Astrocyte of the hippocampus (primary cell): Measurements from ENCODE around the gene IL17RD.

ENCODE experiments used
- DNase-seq: peaks from one replicate; pipeline ENCODE4 v3.0.0; 2011; ENCODE audit warnings: low read depth, low spot score

IL17RD gene

DNA sequence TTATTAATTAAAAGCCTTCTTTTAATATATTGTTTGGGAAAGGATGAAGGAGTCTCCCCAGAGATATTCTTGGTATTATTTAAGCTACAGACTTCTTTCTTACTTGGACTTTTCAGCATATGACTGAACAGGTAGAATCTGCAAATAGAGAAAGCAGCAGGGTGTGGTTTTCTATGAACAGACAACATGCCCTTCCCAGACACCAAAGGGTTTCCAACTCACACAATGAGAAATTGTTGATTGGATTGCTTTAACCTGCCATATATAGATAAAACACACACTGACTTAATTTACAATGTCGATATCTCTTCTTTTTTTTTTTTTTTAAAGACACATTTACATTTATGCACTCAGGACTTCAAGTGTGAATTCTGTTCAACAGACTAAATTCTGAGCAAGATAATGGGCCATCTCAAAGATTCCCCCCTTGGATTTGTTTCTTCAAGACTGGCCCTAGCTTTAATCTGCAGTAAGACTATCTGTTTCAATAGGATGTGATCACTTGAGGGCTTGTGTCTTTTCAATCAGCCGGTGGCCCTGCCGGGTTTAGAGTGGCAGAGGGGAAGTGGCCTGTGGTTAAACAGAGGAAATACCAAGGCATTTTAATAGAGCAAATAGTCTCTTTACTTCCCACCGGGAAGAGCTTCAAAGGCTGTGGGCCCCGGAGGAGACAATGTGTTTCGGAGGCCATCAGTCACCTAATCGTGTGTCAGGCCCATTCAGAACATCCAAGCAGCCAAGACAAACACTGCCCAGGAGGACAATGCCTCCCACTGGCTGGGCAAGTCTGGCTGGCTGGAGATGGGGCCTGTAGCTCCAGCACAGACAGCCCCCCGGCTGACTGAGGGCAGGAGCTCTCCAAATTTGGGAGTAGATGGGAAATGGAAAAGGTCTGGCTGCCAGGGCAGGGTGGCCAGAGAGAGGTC, 6.1 kb downstream of the IL17RD start:
- DNase-seq, result peak; percentile 61

DNA sequence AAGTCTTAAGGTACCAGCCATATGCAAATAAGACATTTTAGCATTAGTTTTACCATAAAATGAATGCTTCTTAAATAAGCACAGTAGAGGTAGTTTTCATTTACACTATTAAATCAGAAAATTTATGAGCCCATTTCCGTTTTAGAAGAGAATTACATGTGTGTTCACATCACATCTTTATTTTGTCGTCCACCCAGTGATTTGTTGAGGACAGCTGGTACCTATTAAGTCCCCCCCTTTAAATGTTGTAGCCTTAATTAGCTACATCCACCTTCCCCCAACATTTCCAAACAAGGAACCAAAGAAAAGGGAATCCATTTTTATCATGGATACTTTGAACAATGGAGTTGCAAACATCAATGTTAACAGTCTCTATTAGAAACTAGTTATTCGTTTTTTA, 6.8 kb downstream of the IL17RD start:
- no peak for DNase-seq

DNA sequence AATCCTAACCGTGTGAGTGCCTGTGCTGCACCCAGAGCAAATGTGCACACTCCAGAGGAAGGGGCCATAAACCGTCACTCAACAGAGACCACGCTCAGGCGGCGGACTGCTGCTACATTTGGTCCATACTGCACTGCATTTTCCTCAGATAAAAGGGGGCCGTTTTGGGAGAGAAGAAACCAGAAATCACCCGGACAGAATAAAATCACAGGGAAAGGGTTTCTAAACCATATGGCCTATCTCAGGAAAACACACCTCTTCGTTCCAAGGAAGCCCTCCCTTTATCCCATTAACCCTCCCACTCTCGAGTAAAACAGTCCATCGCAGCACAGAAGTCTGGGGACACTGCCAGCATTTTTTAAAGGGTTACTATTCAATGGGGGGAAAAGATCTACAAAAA, 7.6 kb downstream of the IL17RD start:
- DNase-seq, result peak; percentile 55

DNA sequence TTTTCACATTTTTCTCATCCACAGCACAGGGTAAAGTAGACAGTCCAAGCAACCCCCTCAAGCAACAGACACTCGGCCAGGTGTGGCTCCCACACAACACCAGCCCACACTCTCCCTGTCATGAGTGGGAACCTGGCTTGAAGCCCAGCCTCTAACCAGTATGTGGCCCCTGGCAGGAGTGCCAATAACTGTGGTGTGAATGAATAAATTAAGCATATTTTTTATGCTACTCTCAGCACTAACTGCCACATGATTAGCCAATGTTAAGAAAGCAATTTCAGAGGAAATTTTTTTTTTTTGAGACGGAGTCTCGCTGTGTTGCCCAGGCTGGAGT, 9.9 kb downstream of the IL17RD start:
- DNase-seq, result no peak

DNA sequence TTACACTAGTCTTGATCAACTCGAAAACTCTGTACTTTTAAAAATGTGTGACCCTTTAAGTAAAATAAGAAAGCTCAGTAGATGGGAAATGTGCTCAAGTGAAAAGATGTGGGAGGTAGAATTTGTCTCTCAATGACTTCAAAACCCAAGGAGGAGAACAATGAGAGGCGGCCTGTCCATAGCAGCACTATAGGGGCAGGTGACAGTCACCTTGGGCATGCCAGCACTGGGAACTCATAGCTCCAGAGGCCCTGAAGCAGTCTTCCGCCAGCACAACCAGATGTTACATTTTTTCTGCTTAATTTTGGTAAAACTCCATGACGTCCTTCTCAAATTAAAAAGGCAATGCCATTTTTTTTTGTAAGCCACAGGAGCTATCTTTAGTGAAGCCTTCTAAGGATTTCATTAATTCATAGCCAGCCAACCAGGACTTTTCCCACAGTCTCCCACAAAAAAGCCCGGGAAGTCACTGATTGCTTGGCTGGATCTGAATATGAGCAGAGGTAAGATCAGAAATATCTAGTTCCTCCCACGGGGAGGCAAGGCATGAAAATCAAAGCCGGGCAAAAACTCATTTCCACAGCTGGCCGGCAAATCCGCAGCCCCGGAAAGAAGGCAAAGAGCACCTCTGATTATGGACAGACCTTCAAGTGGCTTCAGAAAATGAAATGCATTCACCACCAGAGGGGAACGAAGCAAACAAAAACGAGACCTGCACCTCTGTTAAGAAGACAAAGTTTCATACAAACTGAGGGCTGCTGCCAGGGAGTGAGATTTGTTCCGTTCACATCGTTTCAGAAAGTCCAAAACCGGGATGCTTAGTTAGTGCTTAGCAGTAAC, 10.5 kb downstream of the IL17RD start:
- peak; percentile 46 for DNase-seq

DNA sequence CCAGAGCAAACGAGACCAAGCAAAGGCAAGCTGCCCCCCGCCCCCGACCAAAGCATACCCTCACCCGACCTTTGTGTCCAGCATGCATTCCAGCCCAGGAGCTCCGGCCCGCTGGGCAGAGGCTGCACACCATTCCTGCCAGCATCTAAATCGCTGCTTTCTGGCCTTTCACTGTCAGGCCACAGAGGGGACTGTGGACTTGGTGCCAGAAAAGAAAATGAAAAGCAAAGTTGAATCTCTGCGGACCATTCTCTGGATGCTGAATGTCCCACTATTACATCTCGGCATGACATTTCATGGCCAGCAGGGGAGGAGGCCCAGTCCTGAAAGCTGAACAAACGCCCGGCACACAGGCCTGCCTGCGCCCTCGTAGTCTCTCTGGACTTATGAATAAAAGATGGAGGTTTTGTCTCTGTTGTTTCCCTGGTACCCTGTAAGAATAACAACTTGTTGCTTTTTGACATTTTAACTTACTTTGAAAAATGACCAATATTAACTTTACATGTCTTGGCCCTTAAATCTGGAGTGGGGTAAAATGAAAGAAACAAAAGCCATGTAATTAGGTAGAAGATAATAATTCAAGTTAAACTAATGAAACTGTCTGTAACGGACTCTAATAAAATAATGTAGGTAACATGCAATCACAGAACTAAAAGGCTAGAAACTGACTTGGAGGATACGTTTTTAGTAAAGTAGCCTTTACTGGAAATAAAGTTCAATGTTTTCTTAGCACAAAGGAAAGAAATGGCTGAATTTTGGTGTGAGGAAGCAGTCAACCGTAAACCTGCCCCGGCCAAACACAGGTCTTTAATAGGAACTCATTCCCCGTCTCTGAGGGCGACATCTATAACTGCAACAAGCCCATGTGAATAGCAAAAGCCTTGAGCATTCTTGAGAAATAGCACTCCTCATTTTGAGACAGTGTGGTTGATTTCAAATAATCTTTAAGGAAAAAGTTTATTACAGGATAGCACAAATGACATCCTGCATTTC, 12.7 kb downstream of the IL17RD start:
- DNase-seq, result peak; percentile 64

DNA sequence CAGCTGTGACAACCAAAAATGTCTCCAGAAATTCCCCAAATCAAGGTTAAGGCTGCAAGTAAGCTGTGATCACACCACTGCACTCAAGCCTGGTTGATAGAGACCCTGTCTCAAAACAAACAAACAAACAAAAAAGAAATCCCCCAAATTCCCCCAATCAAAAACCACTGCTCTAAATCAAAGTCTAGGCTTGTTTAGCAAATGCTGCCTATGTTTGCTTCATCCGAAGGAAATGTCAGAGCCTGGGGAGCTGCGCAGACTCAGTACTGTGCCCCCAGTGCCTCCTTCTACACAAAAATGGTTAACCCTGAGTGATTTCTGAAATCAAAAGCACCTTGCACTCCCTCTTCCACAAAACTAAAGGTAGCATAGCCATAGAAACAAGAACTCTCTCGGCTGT, 13.4 kb downstream of the IL17RD start:
- DNase-seq, result no peak

DNA sequence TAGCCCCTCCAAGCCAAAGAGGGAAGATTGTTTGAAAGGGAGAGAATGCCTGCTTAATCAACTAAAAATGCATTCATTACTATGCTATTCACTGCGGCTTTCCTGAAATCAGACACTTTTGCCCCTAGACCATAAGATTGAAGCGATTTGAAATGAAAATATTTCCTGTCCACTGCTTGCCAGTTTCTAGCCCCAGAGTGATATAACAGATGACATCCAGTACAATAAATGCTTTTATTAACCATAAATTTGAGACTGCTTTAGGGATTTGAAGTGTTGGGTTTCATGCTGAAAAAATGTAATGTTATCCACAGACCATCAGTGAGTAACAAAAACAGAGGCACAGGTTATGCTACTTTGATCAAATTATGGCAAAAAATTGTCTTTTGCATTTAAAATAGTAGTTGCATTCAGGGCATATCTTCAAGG, 14.1 kb downstream of the IL17RD start:
- DNase-seq, result peak; percentile 73

DNA sequence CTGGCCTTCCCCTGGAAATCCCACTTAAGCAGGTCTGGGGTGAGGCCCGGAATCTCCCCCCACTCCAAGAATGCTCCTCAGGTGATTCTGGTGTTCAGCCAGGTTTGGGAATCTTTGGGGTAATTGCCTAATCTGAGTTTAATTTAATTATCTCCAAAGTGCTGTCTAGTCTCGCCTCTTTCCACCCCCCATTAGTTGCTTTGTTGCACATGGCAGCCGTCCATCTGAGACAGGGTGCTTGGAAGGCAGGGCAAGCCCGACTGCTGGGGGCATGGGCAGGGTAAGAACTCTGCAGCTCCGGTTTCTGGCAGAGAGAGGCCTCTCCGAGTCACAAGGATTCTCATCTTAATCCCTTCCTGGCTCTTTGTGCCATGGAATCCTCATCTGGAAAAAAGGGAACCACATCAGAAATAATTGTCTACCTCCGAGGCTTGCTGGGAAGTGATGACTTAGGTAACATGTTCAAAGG, 15.0 kb downstream of the IL17RD start:
- DNase-seq, result peak; percentile 70

DNA sequence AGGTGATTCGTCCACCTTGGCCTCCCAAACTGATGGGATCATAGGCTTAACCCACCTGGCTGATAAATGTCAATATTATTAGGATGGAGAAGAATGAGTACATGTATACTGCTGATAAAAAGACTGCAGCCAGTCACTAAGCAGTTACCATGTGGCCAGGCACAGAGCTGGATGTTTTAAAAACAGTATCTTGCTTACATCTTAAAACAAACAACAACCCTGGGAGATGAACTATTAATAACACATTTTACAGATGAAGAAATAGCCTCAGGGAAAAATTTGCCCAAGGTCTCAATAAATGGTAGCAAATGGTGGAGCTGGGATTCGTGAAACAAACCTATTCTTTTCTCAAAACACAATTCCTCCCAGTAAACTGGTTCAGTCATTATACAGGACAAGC, 18.1 kb downstream of the IL17RD start:
- DNase-seq, result no peak

DNA sequence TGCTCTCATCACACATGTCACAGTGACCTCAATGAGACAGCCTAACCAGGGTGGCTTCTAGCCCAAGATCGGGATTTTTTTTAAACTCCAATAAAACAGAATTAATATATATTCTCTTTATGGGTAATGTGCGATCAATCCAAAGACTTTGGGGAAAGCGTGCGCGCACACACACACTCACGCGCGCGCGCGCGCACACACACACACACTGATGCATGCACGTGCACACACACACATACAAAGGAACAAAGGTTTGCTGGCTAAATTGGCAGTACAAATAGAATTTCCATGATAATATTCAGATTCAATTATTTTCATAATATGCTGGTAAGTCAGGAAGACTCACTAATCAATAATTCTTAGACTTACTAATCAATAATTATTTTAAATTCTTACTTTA, 19.3 kb downstream of the IL17RD start:
- DNase-seq, result no peak

DNA sequence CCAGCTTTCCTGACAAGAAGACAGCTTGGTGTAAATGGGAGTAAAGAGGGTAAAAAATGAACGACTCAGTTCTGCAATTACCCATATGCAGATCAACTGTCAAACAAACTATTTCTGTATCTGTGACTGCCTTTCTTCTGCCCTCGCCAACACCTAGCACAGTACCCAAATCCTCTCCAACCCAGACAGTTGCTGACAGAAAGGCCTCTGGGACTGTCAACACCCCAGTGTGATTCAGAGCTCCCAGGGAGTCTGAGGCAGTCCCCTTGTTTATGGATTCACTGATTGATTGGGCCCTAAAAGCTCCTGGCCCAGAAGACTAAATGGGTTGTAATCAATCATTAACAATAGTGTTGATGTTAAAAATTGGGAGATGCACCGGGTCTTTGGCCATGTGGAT, 20.2 kb downstream of the IL17RD start:
- no peak for DNase-seq

DNA sequence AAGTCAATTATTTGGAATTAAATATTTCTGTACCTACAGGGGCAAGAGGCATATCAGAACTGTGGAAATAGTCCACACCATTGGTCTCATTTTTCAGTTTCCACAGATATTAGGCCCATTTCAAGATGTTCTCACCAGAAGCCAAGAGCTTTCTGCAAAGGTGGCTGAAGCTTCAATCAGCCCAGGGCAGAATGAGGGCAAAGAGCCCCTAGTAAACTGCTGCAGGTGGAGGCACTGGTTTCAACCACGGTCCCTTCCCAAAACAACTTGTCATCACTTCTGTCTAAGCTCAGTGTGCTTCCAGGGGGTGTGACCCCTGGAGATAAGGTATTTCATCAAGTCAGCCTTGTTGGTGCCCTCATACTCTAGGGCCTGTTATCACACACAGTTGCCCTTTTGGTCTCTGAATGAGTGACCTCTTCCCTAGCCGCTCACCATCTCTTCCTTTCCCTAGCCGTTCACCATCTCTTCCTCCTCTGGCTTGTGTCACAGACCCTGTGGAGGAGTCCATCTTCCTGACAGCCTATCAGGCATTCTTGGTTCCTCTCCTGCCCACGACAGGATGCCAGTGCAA, 21.2 kb downstream of the IL17RD start:
- DNase-seq, result no peak

DNA sequence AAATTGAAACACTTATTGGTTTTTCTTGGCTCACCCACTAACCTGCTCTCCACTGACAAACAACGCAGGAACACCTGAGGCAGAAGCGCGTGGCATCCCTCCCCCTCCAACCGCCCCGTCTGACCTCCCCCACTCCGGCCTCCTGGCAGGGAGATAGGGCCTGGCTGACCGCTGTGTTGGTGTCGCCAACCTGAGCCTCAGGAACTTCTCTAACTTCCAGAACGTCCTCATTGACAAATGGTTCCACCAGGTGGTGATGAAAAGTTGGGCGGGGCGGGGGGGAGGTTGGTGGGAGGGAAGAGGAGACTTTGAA, 22.8 kb downstream of the IL17RD start:
- DNase-seq, result no peak

DNA sequence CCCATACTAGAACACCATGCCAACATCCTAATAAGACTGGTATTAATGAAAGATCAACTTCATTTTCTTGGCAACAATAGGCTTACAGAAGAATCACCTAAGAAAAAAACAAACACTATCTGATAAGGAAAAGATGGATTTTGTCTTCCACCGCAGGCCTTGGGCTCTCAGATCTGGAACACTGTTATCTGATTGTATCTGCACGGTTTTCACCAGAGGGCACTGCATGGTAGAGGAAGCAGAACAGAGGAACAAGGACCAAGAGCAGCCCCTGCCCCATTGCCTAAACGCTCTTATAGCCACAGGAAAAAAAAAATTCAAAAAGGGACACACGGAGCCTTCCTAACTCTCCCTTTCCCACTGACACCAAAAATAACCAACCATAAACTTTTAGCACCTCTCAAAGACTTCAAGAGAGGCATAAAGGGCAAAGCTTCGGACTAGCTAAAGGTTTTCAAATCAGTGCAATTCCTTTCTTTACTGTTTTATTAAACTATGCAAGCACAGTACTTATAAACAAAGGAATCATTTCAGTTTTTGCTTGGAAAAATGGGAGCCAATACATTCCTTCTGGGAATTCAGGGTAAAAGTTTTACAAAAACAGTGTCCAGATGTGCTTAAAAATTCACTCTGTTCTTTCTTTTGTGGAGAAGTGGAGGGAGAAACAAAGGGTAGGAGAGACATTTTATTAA, 23.3 kb downstream of the IL17RD start:
- DNase-seq, result no peak

DNA sequence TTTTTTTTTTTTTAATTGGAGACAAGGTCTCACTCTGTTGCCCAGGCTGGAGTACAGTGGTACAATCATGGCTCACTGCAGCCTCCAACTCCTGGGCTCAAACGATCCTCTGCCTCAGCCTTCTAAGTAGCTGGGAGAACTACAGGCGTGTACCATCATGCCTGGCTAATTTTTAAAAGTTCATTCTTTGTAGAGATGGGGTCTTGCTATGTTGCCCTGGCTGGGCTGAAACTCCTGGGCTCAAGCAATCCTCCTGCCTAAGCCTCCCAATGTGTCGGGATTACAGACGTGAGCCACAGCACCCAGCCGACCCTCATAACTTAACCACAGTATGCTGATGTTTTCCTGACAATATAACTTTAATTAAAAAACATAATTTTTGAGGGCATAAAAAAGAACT, 24.3 kb downstream of the IL17RD start:
- DNase-seq, result no peak

DNA sequence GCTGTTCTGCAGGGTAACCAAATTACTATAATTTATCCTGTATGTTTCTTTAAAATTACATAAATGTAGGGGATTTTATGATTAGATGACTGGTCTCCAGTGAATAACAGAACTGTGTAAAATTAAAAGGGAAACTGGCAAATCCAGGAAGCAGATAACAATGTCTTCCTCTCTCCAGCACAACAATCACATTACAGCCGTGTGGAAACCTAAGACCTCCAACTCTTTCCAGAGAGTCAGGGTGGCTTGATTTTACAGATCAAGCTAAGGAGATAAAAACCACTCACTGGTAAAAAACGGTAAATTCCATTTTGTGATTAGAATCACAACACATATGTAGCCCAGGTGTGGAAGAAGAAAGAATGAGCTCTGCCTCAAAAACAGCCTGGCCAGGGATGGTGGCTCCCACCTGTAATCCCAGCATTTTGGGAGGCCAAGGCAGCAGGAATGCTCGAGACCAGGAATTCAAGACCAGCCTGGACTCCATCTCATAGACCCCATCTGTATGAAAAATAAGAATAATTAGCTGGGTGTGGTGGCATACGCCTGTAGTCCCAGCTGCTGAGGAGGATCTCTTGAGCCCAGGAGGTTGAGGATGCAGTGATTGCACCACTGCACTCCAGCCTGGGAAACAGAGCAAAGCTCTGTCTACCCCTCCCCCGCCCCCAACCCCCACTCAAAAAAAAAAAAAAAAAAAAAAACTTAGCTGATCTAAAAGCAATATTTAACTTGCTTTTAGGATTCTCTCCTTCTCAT, 29.0 kb downstream of the IL17RD start:
- DNase-seq, result no peak

DNA sequence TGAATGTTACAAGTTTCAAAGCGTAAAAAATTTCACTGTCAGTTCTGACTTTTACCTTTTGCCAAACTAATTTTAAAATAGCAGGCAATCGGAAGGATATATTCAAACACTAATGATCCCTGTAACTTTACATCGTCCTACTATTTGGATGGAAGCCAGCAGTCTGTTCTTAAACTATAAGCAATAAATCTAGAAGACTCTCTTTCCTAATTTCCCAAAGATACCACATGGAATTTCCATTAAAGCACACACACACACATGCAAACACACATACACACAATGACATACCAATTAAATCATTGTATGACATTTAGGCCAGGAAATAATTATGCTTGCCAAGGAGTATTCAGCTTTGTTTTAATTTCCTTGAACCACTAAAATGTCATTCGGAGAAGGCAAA, 32.0 kb downstream of the IL17RD start:
- DNase-seq, result no peak

DNA sequence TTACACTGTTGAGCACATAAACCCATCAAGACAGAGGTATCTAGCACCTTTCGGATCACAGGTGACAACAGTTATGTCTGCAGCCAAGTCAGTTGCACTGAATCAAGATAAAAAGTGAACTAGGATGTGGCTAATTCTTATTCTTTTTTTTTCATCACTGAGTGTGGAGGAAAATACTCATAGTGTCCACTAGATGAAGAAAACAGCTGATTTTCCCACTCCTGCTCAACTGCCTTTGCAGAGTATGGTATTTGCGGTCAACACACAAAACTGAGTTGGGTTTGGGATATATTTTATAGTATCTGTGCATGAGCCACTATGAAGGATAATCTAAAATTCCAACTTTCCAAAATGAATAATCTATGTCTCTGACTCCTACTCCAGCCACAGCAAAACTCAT, 32.5 kb downstream of the IL17RD start:
- DNase-seq, result no peak

DNA sequence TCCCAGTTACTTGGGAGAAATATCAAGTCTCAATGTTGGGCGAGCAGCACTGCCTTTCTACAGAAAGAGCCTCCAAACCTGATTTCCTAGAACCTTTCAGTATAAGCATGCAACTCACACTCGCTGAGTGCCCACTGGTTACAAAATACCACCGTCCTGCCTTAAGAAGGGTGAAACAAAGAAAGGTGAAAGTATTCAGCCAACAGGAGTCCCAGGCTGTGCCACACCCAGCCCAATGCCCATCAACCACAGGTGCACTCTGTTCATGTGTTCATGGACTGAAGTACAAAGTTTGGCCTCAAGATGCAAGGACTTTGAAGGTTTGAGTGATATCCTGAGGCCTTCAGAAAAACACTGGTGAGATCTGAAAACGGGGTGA, 34.0 kb downstream of the IL17RD start:
- no peak for DNase-seq
